ENCODE results near the gene THAP12.
"Not testable (repeated sequence)": the region's sequence is repeated elsewhere in the genome, so short reads cannot be mapped to it uniquely, and the experiment has no call there.

Gene THAP12

DNA sequence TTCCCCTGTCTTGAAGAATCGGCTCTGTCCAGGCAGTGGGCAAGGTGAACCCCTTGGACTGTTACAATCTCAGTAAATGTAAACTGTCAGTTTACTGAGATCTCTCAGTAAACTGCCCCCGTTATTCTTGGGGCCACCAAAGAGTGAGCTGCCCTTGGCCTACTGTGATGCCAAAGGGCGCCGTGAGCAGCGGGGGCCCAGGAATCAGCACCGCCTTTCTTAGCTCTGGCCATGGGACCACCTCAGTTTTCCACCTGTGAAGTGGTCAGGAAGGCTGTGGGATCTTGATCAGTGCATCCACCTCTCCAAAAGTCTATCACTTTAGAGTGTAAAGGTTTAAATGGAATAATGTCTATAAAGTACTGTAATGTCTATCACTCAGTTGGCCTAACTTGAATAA, 57.1 kb downstream of the THAP12 start:
- no peak for DNase-seq (ENCODE audit: low read depth)

DNA sequence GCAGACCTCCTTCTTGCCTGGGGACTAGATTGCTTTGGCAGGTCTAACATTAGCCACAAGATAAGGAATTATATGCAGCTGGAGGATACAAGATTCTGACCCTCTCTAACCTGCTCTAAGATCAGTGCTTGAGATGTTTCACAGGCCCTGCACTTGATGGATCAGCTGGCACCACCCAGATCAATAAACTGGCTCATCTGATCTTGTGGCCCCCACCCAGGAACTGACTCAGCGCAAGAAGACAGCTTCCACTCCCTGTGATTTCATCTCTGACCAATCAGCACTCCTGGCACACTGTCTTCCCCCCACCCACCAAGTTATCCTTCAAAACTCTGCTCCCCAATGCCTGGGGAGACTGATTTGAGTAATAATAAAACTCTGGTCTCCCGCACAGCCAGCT, 57.6 kb downstream of the THAP12 start:
- not testable (repeated sequence) for DNase-seq (ENCODE audit: low read depth)

DNA sequence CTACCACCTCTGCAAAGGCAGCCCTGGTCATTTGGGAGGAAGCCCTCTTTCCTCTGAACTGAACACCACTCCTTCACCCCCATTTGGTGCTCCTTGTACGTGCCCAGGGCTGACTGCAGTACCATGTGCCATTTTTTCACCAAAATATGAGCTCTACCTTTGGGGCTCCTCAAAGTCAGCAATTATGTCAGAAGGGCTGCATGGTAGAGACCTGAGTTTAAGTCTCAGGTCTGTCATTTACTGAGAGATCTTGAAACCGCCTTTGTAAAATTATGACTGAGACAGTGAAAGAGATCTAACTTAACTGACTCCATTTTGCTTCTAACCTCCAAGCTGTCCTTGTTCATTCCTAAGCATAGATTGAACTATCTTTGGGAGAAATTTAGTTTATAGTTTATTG, 58.0 kb downstream of the THAP12 start:
- DNase-seq (ENCODE audit: low read depth), result no peak

DNA sequence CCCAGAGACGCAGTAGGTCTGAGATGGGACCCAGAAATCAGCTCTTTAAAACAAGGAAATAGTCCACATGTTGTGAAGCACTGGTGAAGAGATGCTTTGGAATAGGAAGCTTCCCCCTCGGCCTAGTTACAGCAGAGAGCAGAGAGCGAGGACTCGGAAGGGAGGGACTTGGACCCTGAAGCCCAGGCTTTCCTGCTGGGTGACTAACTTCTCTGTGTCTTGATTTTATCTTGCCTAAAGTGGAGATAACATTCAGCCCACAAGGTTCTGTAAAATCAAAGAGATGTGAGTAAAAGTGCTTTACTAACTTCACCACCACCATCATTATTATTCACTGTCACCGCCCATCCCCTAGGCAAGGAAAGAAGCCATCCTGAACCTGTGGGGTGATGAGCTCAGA, 58.4 kb downstream of the THAP12 start:
- DNase-seq (ENCODE audit: low read depth), result no peak

DNA sequence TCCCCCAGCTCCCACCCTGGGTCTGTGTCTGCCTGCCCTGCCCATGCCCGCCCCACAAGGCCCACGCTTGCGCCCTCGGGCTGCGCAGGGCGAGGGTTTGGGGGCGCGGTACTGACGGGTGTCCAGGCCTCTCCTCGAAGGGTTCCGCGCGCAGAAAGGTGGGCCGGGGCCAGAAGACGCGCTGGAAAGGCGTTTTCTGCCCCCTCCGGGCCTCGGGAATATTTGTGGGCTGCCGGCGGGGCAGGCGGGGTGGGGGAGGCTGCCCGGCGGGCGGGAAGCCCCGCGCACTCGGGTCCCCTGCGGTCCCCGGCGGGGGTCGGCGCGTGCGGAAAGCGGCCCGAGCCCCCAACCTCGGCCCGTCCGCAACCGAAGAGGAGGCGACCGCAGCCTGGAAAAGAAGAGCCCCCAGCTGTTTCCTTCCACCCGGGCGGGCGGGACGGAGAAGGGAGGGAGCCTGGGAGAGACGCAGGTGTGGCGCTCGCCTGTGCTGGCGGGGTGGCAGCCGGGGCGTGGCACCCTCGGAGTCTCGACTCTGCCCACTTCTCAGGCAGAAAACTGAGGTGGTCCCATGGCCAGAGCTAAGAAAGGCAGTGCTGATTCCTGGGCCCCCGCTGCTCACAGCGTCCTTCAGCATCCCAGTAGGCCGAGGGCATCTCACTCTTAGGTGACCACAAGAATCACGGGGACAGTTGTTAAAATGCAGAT, 59.0 kb downstream of the THAP12 start:
- DNase-seq (ENCODE audit: low read depth), result no peak

DNA sequence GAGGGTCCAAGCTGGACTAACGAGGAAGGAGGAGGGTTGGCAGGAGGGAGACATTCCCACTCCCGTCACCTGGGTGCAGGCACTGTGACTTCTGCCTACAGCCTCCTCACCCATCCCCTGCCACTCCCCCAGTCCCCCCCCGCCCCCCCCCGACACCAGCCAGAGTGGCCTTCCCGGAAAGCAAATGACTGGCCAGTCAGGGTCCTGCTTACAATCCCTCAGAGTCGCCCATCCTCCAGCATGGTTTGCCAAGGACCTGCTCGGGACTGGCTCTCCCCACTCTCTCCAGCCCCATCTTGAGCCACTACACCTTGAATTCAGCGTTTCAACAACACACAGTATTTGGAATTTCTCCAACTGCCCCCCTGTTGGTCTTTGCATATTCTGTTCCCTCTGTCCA, 59.6 kb downstream of the THAP12 start:
- DNase-seq (ENCODE audit: low read depth), result no peak

DNA sequence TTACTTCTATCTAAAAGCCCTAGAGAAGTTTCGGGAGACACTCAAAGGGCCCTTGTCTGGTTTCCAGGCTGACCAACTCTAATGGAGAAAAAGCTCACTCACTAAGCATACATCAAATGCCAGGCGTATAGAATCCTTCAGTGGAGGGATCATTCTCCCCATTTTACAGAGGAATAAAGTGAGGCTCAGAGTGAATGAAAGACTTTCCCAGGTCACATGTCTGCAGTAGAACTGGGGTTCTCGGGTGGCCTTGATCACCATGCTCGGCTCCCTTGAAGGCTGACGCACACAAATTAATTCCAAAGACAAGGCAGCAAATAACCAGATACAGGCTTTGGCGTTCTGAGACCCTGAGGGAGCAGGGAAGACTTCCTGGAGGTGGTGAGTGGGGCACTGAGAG, 60.0 kb downstream of the THAP12 start:
- no peak for DNase-seq (ENCODE audit: low read depth)

DNA sequence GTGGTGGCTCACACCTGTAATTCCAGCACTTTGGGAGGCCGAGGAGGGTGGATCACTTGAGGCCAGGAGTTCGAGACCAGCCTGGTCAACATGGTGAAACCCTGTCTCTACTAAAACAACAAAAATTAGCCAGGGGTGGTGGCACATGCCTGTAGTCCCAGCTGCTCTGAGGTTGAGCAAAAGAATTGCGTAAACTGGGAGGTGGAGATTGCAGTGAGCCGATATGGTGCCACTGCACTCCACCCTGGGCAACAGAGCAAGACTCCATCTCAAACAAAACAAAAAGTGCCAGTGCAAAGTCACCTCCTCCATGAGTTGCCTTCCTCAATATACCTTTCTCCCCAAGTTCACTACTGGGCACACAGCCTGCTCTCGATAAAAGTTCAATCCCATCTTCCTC, 61.1 kb downstream of the THAP12 start:
- not testable (repeated sequence) for DNase-seq (ENCODE audit: low read depth)

DNA sequence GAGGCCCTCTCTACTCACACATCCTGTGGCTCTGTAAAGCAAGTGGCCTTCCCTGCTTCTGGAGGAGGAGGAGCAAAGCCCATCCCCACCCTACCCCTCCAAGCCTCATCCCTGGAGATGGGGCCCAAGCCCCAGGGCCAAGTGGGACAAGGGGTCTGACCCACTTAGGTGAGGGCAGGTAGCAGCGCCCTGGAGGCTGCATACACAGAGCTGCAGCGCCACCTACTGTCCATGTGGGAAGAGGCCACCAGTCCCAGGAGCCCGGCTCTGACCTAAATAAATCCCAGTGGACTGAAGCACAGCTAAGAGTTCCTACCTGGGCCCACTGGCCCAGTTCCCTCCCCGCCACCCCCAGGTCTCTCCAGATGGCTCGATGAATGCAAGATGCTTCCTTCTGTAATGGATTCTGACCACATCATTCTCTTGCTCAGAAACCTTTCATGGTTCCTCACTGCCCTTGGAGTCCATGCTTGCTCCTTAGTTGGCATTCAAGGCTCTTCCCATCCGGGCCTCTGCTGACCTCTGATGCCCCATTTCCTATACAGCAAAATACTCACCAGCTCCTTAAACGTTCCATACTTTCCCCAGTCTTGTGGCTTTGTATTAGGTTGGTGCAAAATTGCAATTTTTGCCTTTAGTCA, 62.1 kb downstream of the THAP12 start:
- peak; percentile 68 for DNase-seq (ENCODE audit: low read depth)

DNA sequence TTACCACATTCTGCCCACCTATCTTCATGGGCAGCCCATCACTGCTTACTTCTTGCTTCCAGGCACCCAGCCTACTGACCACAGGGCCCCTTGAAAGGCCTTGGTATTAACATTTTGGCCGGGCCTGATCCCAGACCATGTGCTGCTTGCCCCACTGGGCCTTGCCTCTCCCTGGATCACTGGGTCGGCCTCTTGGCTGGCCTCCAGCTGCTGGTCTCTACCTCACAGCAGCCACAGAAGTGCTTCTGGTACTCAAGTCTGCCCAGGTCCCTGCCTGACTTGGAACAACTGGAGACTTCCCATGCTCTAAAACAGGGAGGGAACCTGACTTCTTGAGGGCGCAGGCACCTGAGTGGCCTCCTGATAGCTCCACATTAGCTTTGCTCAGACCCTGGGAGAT, 63.6 kb downstream of the THAP12 start:
- no peak for DNase-seq (ENCODE audit: low read depth)

DNA sequence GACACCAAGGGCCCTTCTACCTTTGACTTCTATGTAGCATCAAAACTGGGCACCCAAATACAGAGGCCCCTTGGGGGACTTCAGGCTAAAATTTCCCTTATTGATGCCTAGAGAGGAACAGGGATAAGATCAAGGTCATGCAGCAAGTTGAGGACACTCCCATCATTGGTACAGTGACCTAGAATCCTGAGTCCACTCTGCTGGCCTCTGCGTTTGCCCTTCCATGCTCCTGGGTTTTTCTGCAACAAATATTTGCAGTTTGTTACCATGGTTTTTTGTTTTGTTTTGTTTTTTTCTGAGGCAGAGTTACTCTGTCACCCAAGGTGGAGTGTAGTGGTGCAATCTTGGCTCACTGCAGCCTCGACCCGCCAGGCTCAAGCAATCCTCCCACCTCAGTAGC, 64.2 kb downstream of the THAP12 start:
- DNase-seq (ENCODE audit: low read depth), result no peak

DNA sequence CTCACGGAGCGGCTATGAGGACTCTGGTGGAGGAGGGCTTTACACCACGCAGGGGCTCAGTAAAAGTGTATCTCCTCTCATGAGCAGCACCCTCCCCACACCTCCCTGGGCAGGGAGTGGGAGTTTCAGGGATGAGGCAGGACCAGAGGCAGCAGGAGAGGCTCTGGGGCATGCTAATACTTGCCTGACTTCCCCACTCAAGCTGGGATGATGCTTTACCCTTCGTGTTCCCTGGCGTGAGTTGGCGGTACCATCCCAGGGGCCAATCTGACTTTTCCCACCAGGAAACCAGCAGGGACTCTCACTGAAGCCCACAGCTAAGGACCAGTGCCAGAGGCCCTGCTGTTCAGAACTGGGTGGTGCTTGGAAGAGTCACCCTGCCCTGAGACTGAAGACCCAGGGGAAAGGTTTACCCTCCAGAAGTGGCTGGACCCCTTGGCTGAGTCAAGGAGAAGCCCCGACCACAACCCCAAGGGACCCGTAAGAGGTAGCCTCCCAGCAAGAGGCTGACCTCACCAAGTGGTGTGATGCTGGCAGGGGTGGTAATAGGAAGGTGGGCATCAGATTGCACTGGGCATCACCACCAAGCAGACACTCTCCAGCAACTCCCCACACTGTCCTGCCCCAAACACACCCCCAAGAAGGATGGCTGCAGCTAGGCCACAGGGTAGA, 65.6 kb downstream of the THAP12 start:
- no peak for DNase-seq (ENCODE audit: low read depth)

DNA sequence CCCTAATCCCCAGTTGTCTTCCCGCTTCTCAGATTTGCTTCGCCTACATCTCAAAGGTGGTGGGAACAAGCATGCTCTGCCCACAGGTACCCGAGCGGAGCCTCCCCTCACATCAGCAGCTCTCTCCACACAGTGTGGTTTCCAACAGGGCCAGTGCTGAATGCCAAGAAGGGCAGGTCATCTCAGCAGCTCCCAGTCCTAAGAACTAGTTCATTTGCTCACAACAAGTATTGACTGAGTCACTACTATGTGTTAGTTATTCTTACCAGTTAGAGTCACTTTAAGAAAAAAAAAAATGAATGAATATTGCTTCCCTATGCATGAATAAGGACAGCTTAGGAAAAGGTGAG, 66.2 kb downstream of the THAP12 start:
- DNase-seq (ENCODE audit: low read depth), result no peak

DNA sequence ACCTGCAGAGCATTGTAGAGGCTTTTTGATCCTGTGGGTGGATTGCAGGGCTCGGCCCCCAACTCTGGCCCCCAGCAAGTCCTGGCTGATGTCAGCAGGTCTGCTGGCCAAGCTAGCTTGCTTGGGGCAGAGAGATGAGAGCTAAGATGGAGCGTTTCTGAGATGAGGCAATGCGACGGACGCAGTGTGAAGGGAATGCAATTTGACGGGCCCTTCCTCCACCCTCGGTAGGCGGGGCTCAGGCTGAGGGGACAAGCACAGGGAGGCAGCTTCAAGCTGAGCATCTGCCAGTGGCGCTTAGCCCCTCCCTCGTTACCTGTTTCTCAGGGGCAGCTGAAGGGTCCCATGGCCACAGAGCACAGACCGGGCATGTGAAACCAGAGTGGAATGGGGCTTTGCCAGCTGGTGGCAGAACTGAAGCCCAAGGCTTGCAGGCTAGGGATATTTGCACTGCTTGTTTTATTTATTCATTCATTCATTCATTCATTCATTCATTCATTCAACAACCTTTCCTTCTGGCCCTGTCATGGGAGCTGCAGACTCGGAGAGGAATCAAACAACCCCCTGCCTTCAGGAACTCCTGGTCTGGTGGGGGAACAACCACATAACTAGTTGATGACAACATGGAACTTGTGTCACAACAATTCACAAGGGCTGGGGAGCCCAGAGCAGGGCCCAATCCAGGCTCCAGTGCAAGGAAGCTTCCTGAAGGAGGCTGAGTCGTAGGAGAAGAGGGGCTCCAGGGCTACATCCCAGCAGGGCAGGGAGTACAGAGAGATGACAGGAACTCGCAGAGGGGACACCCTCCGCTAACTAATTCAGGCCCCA, 66.8 kb downstream of the THAP12 start:
- DNase-seq (ENCODE audit: low read depth), result no peak

DNA sequence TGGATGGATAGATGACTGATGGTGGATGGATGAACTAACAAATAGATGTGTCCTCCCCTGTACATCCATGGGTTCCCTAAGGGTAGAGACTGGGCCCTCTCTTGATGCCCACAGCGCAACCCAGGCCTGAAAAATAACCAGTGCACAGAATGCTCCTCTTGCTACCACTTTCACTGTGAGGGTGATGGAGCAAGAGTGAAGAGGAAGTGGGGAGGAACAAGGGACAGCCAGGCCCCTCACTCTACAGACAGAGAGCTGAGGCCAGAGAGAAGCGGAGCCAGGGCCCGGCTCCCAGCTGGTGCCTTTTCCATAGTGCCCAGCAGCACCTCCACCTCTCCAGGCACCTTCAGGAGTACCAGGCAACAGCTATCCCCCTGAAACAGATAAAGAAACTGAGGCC, 67.7 kb downstream of the THAP12 start:
- DNase-seq (ENCODE audit: low read depth), result no peak

DNA sequence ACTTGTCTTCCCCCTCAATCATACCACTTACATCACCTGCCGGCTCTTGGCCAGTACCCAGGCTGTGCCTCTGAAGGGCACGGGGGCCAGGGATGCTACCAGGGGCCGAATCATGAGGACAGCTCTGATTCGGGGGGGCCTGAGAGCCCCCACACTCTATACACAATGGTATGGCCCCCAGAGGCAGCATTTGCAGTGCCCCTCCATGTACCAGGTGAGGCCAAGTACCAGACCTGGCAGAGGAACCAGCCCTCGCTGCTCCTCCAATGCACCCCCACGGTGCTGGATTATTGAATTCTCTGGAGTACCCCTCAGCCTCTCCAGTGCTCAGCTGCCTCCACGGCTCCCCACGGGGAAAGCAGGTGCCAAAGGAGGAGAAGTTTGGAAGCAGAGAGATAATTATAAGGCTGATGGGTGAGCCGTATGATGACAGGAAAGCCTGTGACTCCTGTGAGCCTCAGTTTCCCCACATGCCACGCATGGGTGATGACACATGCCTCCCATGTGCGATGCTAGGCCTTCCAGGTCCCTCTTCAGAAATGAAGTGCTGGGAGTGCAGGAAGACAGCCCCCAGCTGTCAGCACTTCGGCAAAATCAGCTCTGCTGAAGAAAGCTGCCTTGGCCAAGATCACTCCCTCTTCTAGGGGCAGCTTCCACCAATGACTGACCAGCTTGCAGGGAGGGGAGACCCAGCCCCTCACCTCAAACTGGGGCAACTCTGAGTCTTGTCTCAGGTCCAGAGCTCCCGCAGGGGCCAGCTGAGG, 69.9 kb downstream of the THAP12 start:
- no peak for DNase-seq (ENCODE audit: low read depth)

DNA sequence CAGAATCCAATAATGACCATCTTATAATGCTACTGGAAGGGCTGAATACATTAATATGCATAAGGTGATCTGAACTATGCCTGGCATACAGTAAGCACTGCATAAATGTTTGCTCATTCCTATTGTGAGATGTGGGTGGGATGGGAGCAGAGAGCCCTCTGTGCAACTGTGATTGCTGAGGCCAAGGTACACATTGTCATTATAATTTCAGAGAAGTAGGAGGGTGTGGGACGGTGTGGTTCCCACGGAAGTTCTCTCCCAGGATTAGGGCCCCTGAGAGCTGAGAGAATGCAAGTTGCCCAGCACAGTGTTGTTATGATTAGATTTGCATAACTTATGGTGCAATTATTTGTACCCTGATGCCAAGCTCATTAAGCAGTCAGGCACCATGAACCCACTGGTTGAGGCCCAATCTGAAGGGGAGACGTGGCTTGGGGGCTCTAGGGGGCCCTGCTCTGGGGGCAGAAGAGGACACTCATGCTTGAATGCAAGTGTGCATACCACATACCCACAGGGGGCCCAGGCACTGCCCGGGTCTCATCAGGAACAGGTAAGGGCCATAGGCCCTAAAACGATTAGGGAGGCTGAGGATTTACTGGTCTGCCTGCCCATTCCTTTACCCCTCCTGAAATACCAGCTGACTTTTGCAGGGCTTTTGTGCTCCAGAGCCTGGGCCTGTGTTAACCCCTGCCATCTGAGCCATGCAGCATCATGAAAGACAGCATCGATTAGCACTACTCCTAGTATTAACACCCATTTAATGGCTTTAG, 72.8 kb downstream of the THAP12 start:
- DNase-seq (ENCODE audit: low read depth), result no peak

DNA sequence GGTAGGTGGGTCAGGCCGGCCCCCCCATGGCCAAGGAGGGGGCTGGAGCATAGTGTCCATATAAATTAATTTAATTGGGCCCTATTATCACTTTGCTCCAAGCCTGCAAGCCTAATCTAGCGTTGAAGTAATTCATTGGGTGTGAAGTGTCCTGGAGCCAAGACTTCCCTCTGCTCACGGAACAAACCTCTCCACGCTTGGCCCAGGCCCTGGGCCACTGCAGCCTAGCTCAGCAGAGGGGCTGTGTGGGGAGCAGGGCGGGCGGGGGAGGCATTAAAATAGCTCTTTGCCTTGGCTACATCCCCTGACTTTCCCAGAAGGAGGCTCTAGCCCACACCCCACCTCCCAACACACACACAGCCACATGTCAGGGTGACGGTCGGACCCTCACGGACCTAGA, 73.5 kb downstream of the THAP12 start:
- DNase-seq (ENCODE audit: low read depth), result no peak

DNA sequence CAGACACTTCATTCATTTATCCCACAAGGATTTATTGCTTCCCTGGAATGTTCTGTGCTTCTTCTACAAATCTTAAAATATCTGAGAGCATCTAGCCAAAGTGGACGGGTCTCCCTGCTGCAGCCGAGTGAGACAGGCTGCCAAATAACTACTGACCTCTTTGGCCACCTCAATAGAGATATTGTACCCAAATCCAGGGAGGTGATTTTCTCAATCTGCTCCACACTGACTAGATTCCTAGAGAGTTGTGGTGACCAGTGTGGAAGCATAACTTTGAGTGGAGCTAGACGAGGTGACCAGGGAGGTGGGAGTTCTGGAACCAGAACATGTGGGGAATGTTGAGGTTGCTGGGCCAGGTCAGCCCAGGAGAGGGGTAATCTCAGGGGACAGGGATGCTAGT, 77.5 kb downstream of the THAP12 start:
- no peak for DNase-seq (ENCODE audit: low read depth)

DNA sequence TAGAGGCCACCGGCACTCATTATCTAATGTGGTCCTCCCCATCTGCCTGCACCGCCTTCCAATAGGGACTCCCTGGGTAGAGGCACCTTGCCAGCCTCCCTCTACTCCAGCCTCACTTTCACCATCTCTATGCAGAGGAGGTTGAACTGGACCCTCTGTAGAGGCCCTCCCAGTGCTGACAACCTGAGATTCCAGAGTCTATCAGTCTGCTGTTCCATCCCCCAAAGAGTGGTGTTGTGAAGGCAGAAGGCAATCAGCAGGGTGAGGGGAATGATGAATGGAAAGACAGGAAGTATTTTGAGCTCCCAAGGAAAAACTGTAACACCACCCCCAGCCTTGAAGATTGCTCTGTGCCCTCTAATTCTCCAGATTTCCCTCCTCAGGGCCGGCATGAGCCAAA, 77.9 kb downstream of the THAP12 start:
- no peak for DNase-seq (ENCODE audit: low read depth)

All from stimulated activated CD8-positive, alpha-beta memory T cell treated with anti-CD3 and anti-CD28 coated beads, Interleukin-4, amount 100 ng/mL, for 24 hours (primary cell).